ENCODE measurements around the gene CFAP97D2.

DNA sequence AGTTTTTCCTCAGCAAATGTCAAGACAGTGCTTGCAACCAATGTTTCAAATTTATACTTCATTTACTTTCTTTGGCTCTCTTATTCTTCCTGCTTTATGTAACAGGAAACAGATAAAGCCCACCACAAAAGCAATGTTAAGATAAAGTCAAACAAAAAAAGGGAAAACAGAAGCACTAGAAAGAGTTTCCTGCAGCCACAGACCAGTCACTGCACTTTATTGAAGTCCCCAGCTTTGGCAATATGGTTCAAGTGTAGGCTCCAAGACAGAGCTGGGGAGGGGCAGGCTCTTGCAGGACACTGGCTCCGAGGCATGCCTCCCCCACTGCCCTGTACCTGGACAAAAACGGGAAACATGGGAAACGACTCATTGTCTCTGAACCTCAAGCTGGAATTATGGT lies 40.3 kb downstream of the CFAP97D2 start:
- TF ChIP-seq, protein P1, sequence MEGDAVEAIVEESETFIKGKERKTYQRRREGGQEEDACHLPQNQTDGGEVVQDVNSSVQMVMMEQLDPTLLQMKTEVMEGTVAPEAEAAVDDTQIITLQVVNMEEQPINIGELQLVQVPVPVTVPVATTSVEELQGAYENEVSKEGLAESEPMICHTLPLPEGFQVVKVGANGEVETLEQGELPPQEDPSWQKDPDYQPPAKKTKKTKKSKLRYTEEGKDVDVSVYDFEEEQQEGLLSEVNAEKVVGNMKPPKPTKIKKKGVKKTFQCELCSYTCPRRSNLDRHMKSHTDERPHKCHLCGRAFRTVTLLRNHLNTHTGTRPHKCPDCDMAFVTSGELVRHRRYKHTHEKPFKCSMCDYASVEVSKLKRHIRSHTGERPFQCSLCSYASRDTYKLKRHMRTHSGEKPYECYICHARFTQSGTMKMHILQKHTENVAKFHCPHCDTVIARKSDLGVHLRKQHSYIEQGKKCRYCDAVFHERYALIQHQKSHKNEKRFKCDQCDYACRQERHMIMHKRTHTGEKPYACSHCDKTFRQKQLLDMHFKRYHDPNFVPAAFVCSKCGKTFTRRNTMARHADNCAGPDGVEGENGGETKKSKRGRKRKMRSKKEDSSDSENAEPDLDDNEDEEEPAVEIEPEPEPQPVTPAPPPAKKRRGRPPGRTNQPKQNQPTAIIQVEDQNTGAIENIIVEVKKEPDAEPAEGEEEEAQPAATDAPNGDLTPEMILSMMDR (IDR thresholded peaks at IDR 0.05) = no peak
- TF ChIP-seq JUND (IDR thresholded peaks at IDR 0.05) = no peak
- TF ChIP-seq, protein P2, sequence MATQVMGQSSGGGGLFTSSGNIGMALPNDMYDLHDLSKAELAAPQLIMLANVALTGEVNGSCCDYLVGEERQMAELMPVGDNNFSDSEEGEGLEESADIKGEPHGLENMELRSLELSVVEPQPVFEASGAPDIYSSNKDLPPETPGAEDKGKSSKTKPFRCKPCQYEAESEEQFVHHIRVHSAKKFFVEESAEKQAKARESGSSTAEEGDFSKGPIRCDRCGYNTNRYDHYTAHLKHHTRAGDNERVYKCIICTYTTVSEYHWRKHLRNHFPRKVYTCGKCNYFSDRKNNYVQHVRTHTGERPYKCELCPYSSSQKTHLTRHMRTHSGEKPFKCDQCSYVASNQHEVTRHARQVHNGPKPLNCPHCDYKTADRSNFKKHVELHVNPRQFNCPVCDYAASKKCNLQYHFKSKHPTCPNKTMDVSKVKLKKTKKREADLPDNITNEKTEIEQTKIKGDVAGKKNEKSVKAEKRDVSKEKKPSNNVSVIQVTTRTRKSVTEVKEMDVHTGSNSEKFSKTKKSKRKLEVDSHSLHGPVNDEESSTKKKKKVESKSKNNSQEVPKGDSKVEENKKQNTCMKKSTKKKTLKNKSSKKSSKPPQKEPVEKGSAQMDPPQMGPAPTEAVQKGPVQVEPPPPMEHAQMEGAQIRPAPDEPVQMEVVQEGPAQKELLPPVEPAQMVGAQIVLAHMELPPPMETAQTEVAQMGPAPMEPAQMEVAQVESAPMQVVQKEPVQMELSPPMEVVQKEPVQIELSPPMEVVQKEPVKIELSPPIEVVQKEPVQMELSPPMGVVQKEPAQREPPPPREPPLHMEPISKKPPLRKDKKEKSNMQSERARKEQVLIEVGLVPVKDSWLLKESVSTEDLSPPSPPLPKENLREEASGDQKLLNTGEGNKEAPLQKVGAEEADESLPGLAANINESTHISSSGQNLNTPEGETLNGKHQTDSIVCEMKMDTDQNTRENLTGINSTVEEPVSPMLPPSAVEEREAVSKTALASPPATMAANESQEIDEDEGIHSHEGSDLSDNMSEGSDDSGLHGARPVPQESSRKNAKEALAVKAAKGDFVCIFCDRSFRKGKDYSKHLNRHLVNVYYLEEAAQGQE (IDR thresholded peaks at IDR 0.05; ENCODE audit: low read depth, low read length) = no peak
- TF ChIP-seq YY1 (IDR thresholded peaks at IDR 0.05; ENCODE audit: low read depth) = no peak
- no peak for TF ChIP-seq GABPA (IDR thresholded peaks at IDR 0.05; ENCODE audit: low read depth)
- no peak for TF ChIP-seq RAD21 (IDR thresholded peaks at IDR 0.05; ENCODE audit: low read length)
- no peak for TF ChIP-seq GATA2 (CRISPR knock-in tag; IDR thresholded peaks at IDR 0.05)
- TF ChIP-seq RCOR1 (IDR thresholded peaks at IDR 0.05; ENCODE audit: low read length) = no peak
- no peak for TF ChIP-seq RXRA (IDR thresholded peaks at IDR 0.05; ENCODE audit: borderline replicate concordance, low read depth)
- no peak for TF ChIP-seq EZH2phosphoT487 (IDR thresholded peaks at IDR 0.05; ENCODE audit: borderline replicate concordance, low read depth)
- TF ChIP-seq POLR2AphosphoS5 (IDR thresholded peaks at IDR 0.05; ENCODE audit: low read depth, low read length) = no peak
- TF ChIP-seq FOSL2 (IDR thresholded peaks at IDR 0.05; ENCODE audit: borderline replicate concordance, low read depth) = no peak
- TF ChIP-seq EP300 (IDR thresholded peaks at IDR 0.05; ENCODE audit: borderline replicate concordance in 1 of 2, low read depth in 1 of 2, low read length in 1 of 2) = no peak
